Activated naive CD8-positive, alpha-beta T cell treated with anti-CD3 and anti-CD28 coated beads, Interleukin-2, amount 50 U/mL, for 24 hours (primary cell): ENCODE measurements around the gene FOSL1.

Experiments used
- ATAC-seq: fragments of 150-1000 bp; cut with Tn5 transposase; one replicate; pipeline ENCODE4 v1.10.0; 2021
- DNase-seq: peaks from one replicate; pipeline ENCODE4 v3.0.0; 2021
- H3K27ac Mint-ChIP-seq: one replicate; pipeline ENCODE4 v1.8.0; 2021; ENCODE audit warnings: mild to moderate bottlenecking, mixed read lengths
- H3K27me3 Mint-ChIP-seq: one replicate; pipeline ENCODE4 v1.8.0; 2021; ENCODE audit warnings: mixed read lengths
- H3K36me3 Mint-ChIP-seq: one replicate; pipeline ENCODE4 v1.8.0; 2021; ENCODE audit warnings: low read depth, mixed read lengths
- H3K4me1 Mint-ChIP-seq: one replicate; pipeline ENCODE4 v1.8.0; 2021; ENCODE audit warnings: mixed read lengths
- H3K4me3 Mint-ChIP-seq: one replicate; pipeline ENCODE4 v1.8.0; 2021; ENCODE audit warnings: mild to moderate bottlenecking, moderate library complexity, mixed read lengths
- H3K9me3 Mint-ChIP-seq: one replicate; pipeline ENCODE4 v1.8.0; 2021; ENCODE audit warnings: mixed read lengths

Gene FOSL1

GRCh38 chr11:65915101-65915820, 15.1 kb upstream of the FOSL1 start:
- no peak overlapping the region for H3K4me3 Mint-ChIP-seq
- H3K4me1 Mint-ChIP-seq = peaks cover 41% of the 10 kb centered on the region
- H3K27ac Mint-ChIP-seq = no peak overlapping the region

GRCh38 chr11:65912845-65913244, 12.7 kb upstream of the FOSL1 start:
- no peaks in the 10 kb centered on the region for H3K27me3 Mint-ChIP-seq
- H3K9me3 Mint-ChIP-seq = no peaks in the 10 kb centered on the region
- DNase-seq (no peak), ATAC-seq (peak; percentile 56)
- H3K27ac Mint-ChIP-seq = no peak overlapping the region
- H3K4me3 Mint-ChIP-seq = no peak overlapping the region
- peaks cover 41% of the 10 kb centered on the region for H3K4me1 Mint-ChIP-seq
- no peaks in the 10 kb centered on the region for H3K36me3 Mint-ChIP-seq

More at GRCh38 chr11:65915101-65915820, 15.1 kb upstream of the FOSL1 start:
- DNase-seq = no peak
- Mint-ChIP-seq H3K9me3 (no peaks in the 10 kb centered on the region), H3K27me3 (no peaks in the 10 kb centered on the region), H3K36me3 (no peaks in the 10 kb centered on the region)
- ATAC-seq = no peak

- no peak overlapping the region for H3K4me3 Mint-ChIP-seq
- peak overlapping the region; percentile 54 for H3K27ac Mint-ChIP-seq
Observed at GRCh38 chr11:65911682-65912568, 11.7 kb upstream of the FOSL1 start.

GRCh38 chr11:65907878-65908277, 7.7 kb upstream of the FOSL1 start:
- H3K36me3 Mint-ChIP-seq = no peaks in the 10 kb centered on the region
- H3K4me3 Mint-ChIP-seq = no peak overlapping the region
- no peak for ATAC-seq
- H3K27me3 Mint-ChIP-seq = peaks cover 6% of the 10 kb centered on the region
- no peak overlapping the region for H3K27ac Mint-ChIP-seq
- peaks cover 12% of the 10 kb centered on the region for H3K4me1 Mint-ChIP-seq
- DNase-seq = no peak
- no peaks in the 10 kb centered on the region for H3K9me3 Mint-ChIP-seq

More at GRCh38 chr11:65911682-65912568, 11.7 kb upstream of the FOSL1 start:
- no peaks in the 10 kb centered on the region for H3K36me3 Mint-ChIP-seq
- H3K27me3 Mint-ChIP-seq = no peaks in the 10 kb centered on the region
- H3K9me3 Mint-ChIP-seq = no peaks in the 10 kb centered on the region
- ATAC-seq (no peak), DNase-seq (no peak)
- peaks cover 37% of the 10 kb centered on the region for H3K4me1 Mint-ChIP-seq

- H3K36me3 Mint-ChIP-seq = no peaks in the 10 kb centered on the region
- DNase-seq = no peak
- H3K4me1 Mint-ChIP-seq = peaks cover 14% of the 10 kb centered on the region
- ATAC-seq = peak; percentile 39
- H3K9me3 Mint-ChIP-seq = no peaks in the 10 kb centered on the region
- no peak overlapping the region for H3K4me3 Mint-ChIP-seq
- no peak overlapping the region for H3K27ac Mint-ChIP-seq
- H3K27me3 Mint-ChIP-seq = peaks cover 6% of the 10 kb centered on the region
Observed at GRCh38 chr11:65906602-65907001, 6.4 kb upstream of the FOSL1 start.

- DNase-seq (no peak), ATAC-seq (no peak)
- no peak overlapping the region for H3K27ac Mint-ChIP-seq
- H3K9me3 Mint-ChIP-seq = no peaks in the 10 kb centered on the region
- H3K27me3 Mint-ChIP-seq = peaks cover 8% of the 10 kb centered on the region
- H3K4me3 Mint-ChIP-seq = no peak overlapping the region
- H3K36me3 Mint-ChIP-seq = peaks cover 3% of the 10 kb centered on the region
- H3K4me1 Mint-ChIP-seq = peaks cover 14% of the 10 kb centered on the region
Observed at GRCh38 chr11:65903715-65904114, 3.5 kb upstream of the FOSL1 start.

- H3K36me3 Mint-ChIP-seq = peaks cover 7% of the 10 kb centered on the region
- DNase-seq (no peak), ATAC-seq (no peak)
- peaks cover 20% of the 10 kb centered on the region for H3K4me1 Mint-ChIP-seq
- H3K27me3 Mint-ChIP-seq = peaks cover 8% of the 10 kb centered on the region
- no peak overlapping the region for H3K27ac Mint-ChIP-seq
- H3K4me3 Mint-ChIP-seq = no peak overlapping the region
- H3K9me3 Mint-ChIP-seq = no peaks in the 10 kb centered on the region
Observed at GRCh38 chr11:65903068-65903481, 2.9 kb upstream of the FOSL1 start.

- peak overlapping the region; percentile 51 for H3K4me3 Mint-ChIP-seq
- H3K9me3 Mint-ChIP-seq = no peaks in the 10 kb centered on the region
- DNase-seq (no peak), ATAC-seq (no peak)
- H3K27ac Mint-ChIP-seq = peak overlapping the region; percentile 73
- H3K36me3 Mint-ChIP-seq = peaks cover 23% of the 10 kb centered on the region
- peaks cover 6% of the 10 kb centered on the region for H3K27me3 Mint-ChIP-seq
- H3K4me1 Mint-ChIP-seq = peaks cover 39% of the 10 kb centered on the region
Observed at GRCh38 chr11:65900899-65901180, 652 bp upstream of the FOSL1 start.

- H3K4me1 Mint-ChIP-seq = peaks cover 49% of the 10 kb centered on the region
- no peaks in the 10 kb centered on the region for H3K9me3 Mint-ChIP-seq
- DNase-seq (peak; percentile 85), ATAC-seq (peak; percentile 48)
- peak overlapping the region; percentile 88 for H3K4me3 Mint-ChIP-seq
- H3K27ac Mint-ChIP-seq = peak overlapping the region; percentile 82
- peaks cover 6% of the 10 kb centered on the region for H3K27me3 Mint-ChIP-seq
- H3K36me3 Mint-ChIP-seq = peaks cover 31% of the 10 kb centered on the region
Observed at GRCh38 chr11:65899356-65900124, 648 bp downstream of the FOSL1 start.

- peaks cover 55% of the 10 kb centered on the region for H3K4me1 Mint-ChIP-seq
- no peak for ATAC-seq
- DNase-seq = no peak
Observed at GRCh38 chr11:65898656-65899355, 1.4 kb downstream of the FOSL1 start.

GRCh38 chr11:65897020-65897471, 3.1 kb downstream of the FOSL1 start:
- DNase-seq (no peak), ATAC-seq (no peak)
- Mint-ChIP-seq H3K27ac (peak overlapping the region; percentile 73), H3K36me3 (peaks cover 45% of the 10 kb centered on the region), H3K9me3 (no peaks in the 10 kb centered on the region), H3K4me3 (peak overlapping the region; percentile 68), H3K27me3 (peaks cover 2% of the 10 kb centered on the region), H3K4me1 (peaks cover 68% of the 10 kb centered on the region)

More at GRCh38 chr11:65898656-65899355, 1.4 kb downstream of the FOSL1 start:
- Mint-ChIP-seq H3K27ac (peak overlapping the region; percentile 75), H3K4me3 (peak overlapping the region; percentile 88), H3K36me3 (peaks cover 35% of the 10 kb centered on the region), H3K27me3 (peaks cover 3% of the 10 kb centered on the region), H3K9me3 (no peaks in the 10 kb centered on the region)

- no peak for ATAC-seq
- DNase-seq = peak; percentile 3
- H3K4me3 Mint-ChIP-seq = peak overlapping the region; percentile 68
- peaks cover 47% of the 10 kb centered on the region for H3K36me3 Mint-ChIP-seq
- no peaks in the 10 kb centered on the region for H3K9me3 Mint-ChIP-seq
- H3K4me1 Mint-ChIP-seq = peaks cover 67% of the 10 kb centered on the region
- H3K27ac Mint-ChIP-seq = peak overlapping the region; percentile 76
- H3K27me3 Mint-ChIP-seq = peaks cover 2% of the 10 kb centered on the region
Observed at GRCh38 chr11:65896034-65896999, 3.9 kb downstream of the FOSL1 start.

- peak; percentile 2 for DNase-seq
- H3K4me1 Mint-ChIP-seq = peaks cover 65% of the 10 kb centered on the region
- peak overlapping the region; percentile 76 for H3K27ac Mint-ChIP-seq
- H3K4me3 Mint-ChIP-seq = peak overlapping the region; percentile 41
- ATAC-seq = no peak
- H3K36me3 Mint-ChIP-seq = peaks cover 47% of the 10 kb centered on the region
- H3K9me3 Mint-ChIP-seq = no peaks in the 10 kb centered on the region
- peaks cover under 1% of the 10 kb centered on the region for H3K27me3 Mint-ChIP-seq
Observed at GRCh38 chr11:65895482-65895981, 4.7 kb downstream of the FOSL1 start.
